AG04449 (cell line): ENCODE measurements around the gene KLC4.

Source experiments
- CTCF ChIA-PET: fragments of 350-600 bp; formaldehyde crosslinking; extraction: SDS; loops from one replicate; lab custom pipeline; 2021; ENCODE audit warnings: antibody characterized with exemption; lab: Yijun Ruan, JAX
- POLR2A ChIA-PET: fragments of 400-600, 350-600 bp; formaldehyde crosslinking; extraction: SDS; loops from one replicate; lab custom pipeline; 2020; ENCODE audit warnings: antibody characterized with exemption, inconsistent platforms; lab: Yijun Ruan, JAX
- DNase-seq: peaks from one replicate; pipeline ENCODE4 v3.0.0-alpha.2; 2010; ENCODE audit warnings: low read depth, low spot score
- H3K4me3 ChIP-seq: 2 replicates; pipeline ENCODE4 v1.5.1; 2011; ENCODE audit warnings: low read depth, mild to moderate bottlenecking, control low read depth, low read length
- TF ChIP-seq, protein P1 (sequence below): IDR thresholded peaks from one replicate; pipeline ENCODE4 v1.5.1; 2011; ENCODE audit warnings: mild to moderate bottlenecking, moderate library complexity, low read length, control low read depth, inconsistent platforms; ENCODE audit not compliant: insufficient read depth; ENCODE audit errors: missing control alignments

KLC4 gene

GRCh38 chr6:43059168-43060033 lies at the start of gene KLC4, which contains the start of gene MRPL2:
Gene KLC4 (plus strand): TSS chr6:43059631. CDS start chr6:43061336, 1,705 bp downstream.
Gene MRPL2 (minus strand): TSS chr6:43059434. CDS start chr6:43059381, 53 bp downstream.
- POLR2A ChIA-PET, result interaction anchor here (0.6 to 1.8 kb wide), 6 partner anchors 20 to 114 kb away, joined by 3 to 7 read pairs (median 3); partner anchors contain the start of gene KLHDC3
- H3K4me3 ChIP-seq, result peak within 1 kb of the TSS; percentile 98
- peak; percentile 90 for DNase-seq
- CTCF ChIA-PET, result interaction anchor here (1.4 to 5.1 kb wide), 4 partner anchors 11 to 85 kb away, joined by 4 to 39 read pairs (median 20); no protein-coding TSS in a partner anchor
- TF ChIP-seq, protein P1, sequence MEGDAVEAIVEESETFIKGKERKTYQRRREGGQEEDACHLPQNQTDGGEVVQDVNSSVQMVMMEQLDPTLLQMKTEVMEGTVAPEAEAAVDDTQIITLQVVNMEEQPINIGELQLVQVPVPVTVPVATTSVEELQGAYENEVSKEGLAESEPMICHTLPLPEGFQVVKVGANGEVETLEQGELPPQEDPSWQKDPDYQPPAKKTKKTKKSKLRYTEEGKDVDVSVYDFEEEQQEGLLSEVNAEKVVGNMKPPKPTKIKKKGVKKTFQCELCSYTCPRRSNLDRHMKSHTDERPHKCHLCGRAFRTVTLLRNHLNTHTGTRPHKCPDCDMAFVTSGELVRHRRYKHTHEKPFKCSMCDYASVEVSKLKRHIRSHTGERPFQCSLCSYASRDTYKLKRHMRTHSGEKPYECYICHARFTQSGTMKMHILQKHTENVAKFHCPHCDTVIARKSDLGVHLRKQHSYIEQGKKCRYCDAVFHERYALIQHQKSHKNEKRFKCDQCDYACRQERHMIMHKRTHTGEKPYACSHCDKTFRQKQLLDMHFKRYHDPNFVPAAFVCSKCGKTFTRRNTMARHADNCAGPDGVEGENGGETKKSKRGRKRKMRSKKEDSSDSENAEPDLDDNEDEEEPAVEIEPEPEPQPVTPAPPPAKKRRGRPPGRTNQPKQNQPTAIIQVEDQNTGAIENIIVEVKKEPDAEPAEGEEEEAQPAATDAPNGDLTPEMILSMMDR, result no peak

GRCh38 chr6:43011207-43011606 lies 48.2 kb upstream of the KLC4 start:
- no peak overlapping the region; the same call in 1 of the 2 replicates for H3K4me3 ChIP-seq
- DNase-seq, result no peak
- ChIA-PET CTCF (interaction anchor here (1.0 to 1.6 kb wide), 6 partner anchors 10 to 166 kb away, joined by 3 to 6 read pairs (median 3); partner anchors contain the start of genes CUL7 and RRP36), POLR2A (interaction anchor here (1.2 kb wide), 1 partner anchor 43 kb away, joined by 3 read pairs; the partner anchor contains the start of gene CUL7)
- TF ChIP-seq, protein P1, result no peak

DNA sequence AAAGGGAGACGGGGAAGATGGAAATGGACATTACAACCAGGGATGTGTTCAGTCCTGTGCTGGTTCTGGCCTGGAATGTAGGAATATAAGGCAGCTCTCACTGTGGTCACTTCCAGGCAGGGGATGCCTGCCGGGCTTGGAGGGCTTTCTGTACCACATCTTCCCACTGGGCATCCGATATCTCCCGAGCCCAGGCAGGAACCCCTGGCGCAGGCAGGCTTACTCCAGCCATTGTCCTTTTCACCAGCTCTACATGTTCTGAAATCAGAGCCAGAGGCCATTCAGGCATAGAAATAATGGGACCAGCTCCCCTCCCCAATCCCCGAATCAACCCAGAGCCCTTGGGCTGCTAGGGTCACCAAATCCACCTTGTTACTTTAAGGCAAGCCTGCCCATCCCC lies 47.1 kb upstream of the KLC4 start:
- DNase-seq, result no peak
- ChIA-PET CTCF (interaction anchor here (0.9 to 5.5 kb wide), 5 partner anchors 8 to 131 kb away, joined by 3 to 38 read pairs (median 6); no protein-coding TSS in a partner anchor), POLR2A (no interaction called here)
- peak overlapping the region; percentile 79 for H3K4me3 ChIP-seq
- TF ChIP-seq, protein P1, result no peak

GRCh38 chr6:43013097-43013842 lies 46.2 kb upstream of the KLC4 start:
- H3K4me3 ChIP-seq, result peak overlapping the region; percentile 79
- DNase-seq, result no peak
- ChIA-PET POLR2A (interaction anchor here (0.6 to 1.6 kb wide), 6 partner anchors 40 to 775 kb away, joined by 3 to 5 read pairs (median 4); partner anchors contain the start of genes CUL7 and CUL9), CTCF (interaction anchor here (0.9 to 5.5 kb wide), 7 partner anchors 9 to 216 kb away, joined by 3 to 38 read pairs (median 4); partner anchors contain the start of gene DNPH1)
- TF ChIP-seq, protein P1, result no peak

GRCh38 chr6:43013843-43014433 lies 45.5 kb upstream of the KLC4 start, which contains the start of the genes KLHDC3 and MEA1:
Gene KLHDC3 (plus strand): TSS chr6:43014249. CDS start chr6:43017193, 2,944 bp downstream.
Gene MEA1 (minus strand): TSS chr6:43013946. CDS start chr6:43013813, 133 bp downstream.
- peak within 1 kb of the TSS; percentile 98 for H3K4me3 ChIP-seq
- DNase-seq, result peak; percentile 99
- ChIA-PET CTCF (interaction anchor here (1.1 to 5.5 kb wide), 6 partner anchors 9 to 215 kb away, joined by 3 to 38 read pairs (median 7); partner anchors contain the start of gene DNPH1), POLR2A (interaction anchor here (0.6 to 1.6 kb wide), 12 partner anchors 29 to 169 kb away, joined by 3 to 10 read pairs (median 3); partner anchors contain the start of genes CNPY3, CUL7, CUL9 and KLC4)
- TF ChIP-seq, protein P1, result no peak
